CD1c-positive myeloid dendritic cell (primary cell): ENCODE measurements around the gene RXRA.

Experiments
- DNase-seq: peaks from one replicate; pipeline ENCODE4 v3.0.0-alpha.2; 2016; ENCODE audit errors: extremely low spot score

Gene RXRA

GRCh38 chr9:134367791-134368490 is 41.7 kb downstream of the RXRA start:
- DNase-seq = no peak

GRCh38 chr9:134368571-134368970 is 42.3 kb downstream of the RXRA start:
- DNase-seq = no peak

GRCh38 chr9:134369416-134370212 is 43.4 kb downstream of the RXRA start:
- DNase-seq = no peak

- no peak for DNase-seq
These were observed 43.9 kb downstream of the RXRA start for GRCh38 chr9:134370213-134370492.

GRCh38 chr9:134370638-134371037 is 44.4 kb downstream of the RXRA start:
- no peak for DNase-seq

GRCh38 chr9:134371731-134372130 is 45.5 kb downstream of the RXRA start:
- DNase-seq = peak; percentile 97

GRCh38 chr9:134372581-134373267 is 46.5 kb downstream of the RXRA start:
- peak; percentile 89 for DNase-seq

GRCh38 chr9:134373269-134373668 is 47.0 kb downstream of the RXRA start:
- DNase-seq = peak; percentile 44

- no peak for DNase-seq
These were observed 47.7 kb downstream of the RXRA start for GRCh38 chr9:134373953-134374300.

GRCh38 chr9:134374301-134375010 is 48.2 kb downstream of the RXRA start:
- peak; percentile 92 for DNase-seq

GRCh38 chr9:134375011-134375390 is 48.7 kb downstream of the RXRA start:
- DNase-seq = peak; percentile 66

GRCh38 chr9:134375430-134376385 is 49.5 kb downstream of the RXRA start:
- peak; percentile 52 for DNase-seq

- no peak for DNase-seq
These were observed 50.3 kb downstream of the RXRA start for GRCh38 chr9:134376386-134377142.

GRCh38 chr9:134377143-134377484 is 50.9 kb downstream of the RXRA start:
- no peak for DNase-seq

- peak; percentile 34 for DNase-seq
These were observed 51.7 kb downstream of the RXRA start for GRCh38 chr9:134377976-134378375.

GRCh38 chr9:134378901-134379338 is 52.7 kb downstream of the RXRA start:
- DNase-seq = no peak

GRCh38 chr9:134379831-134380365 is 53.6 kb downstream of the RXRA start:
- DNase-seq = no peak

GRCh38 chr9:134380542-134381271 is 54.5 kb downstream of the RXRA start:
- DNase-seq = no peak

GRCh38 chr9:134381272-134381661 is 55.0 kb downstream of the RXRA start:
- no peak for DNase-seq
